NCI-H345 treated with DMSO at 0.1 percent for 48 hours (cell line): ENCODE results near the gene E2F1.
"Not testable (repeated sequence)": the region's sequence is repeated elsewhere in the genome, so short reads cannot be mapped to it uniquely, and the experiment has no call there.

Experiments
- DNase-seq: peaks from one replicate; lab custom pipeline; 2025; ENCODE audit not compliant: unreplicated experiment; lab: John Stamatoyannopoulos, UW

Gene E2F1

DNA sequence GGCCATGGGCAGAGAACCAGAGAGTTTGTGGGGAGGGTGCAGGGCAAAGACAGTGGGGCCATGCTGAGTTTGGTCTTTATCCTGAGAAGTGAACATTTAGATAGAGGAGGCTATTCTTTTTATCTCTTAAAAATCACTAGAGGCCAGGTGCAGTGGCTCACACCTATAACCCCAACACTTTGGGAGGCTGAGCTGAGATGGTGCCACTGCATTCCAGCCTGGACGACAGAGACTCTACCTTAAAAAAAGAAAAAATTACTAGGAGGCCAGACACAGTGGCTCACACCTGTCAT is 25.2 kb upstream of the E2F1 start:
- DNase-seq: no peak

GRCh38 chr20:33710681-33711445 is 24.7 kb upstream of the E2F1 start:
- DNase-seq: no peak

DNA sequence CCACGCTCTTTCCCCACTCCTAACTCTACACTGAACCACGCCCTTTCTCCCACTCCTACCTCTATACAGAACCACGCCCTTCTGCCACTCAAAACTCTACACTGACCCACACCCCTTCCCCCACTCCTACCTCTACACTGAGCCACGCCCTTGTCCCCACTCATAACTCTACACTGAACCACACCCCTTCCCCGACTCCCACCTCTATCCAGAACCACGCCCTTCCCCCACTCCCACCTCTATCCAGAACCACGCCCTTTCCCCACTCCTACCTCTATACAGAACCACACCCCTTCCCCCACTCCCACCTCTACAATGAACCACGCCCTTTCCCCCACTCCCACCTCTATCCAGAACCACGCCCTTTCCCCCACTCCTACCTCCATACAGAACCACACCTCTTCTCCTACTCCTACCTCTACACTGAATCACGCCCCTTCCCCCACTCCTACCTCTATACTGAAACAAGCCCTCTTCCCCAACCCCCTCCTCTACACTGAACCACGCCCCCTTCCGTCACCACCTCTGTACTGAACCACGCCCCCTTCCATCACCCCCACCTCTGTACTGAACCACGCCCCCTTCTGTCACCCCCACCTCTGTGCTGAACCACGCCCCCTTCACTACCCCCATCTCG is 23.8 kb upstream of the E2F1 start:
- no peak for DNase-seq

GRCh38 chr20:33709398-33709797 is 23.2 kb upstream of the E2F1 start:
- no peak for DNase-seq

- no peak for DNase-seq
Measured at GRCh38 chr20:33707668-33708067, 21.5 kb upstream of the E2F1 start.

- no peak for DNase-seq
Measured at GRCh38 chr20:33704197-33704924, 18.2 kb upstream of the E2F1 start.

GRCh38 chr20:33703498-33704137 is 17.4 kb upstream of the E2F1 start:
- DNase-seq: no peak

GRCh38 chr20:33702861-33703260 is 16.7 kb upstream of the E2F1 start:
- DNase-seq: no peak

DNA sequence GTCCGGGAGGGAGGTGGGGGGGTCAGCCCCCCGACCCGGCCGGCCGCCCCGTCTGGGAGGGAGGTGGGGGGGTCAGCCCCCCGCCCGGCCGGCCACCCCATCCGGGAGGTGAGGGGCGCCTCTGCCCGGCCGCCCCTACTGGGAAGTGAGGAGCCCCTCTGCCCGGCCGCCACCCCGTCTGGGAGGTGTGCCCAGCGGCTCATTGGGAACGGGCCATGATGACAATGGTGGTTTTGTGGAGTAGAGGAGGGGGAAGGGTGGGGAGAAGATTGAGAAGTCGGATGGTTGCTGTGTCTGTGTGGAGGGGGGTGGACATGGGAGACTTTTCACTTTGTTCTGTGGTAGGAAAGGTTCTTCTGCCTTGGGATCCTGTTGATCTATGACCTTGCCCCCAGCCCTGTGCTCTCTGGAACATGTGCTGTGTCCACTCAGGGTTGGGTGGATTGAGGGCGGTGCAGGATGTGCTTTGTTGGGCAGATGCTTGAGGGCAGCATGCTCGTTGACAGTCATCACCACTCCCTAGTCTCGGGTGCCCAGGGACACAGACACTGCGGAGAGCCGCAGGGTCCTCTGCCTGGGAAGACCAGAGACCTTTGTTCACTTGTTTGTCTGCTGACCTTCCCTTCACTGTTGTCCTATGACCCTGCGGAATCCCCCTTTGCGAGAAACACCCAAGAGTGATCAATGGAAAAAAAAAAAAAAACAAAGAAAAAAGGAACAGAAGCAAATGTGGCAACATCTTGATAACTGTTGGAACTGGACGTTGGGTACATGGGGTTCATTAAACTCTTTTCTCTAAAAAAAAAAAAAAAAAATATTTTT is 15.7 kb upstream of the E2F1 start:
- DNase-seq: no peak

- DNase-seq: not testable (repeated sequence)
Measured at GRCh38 chr20:33700696-33701441, 14.7 kb upstream of the E2F1 start.

GRCh38 chr20:33698966-33699365 is 12.8 kb upstream of the E2F1 start:
- DNase-seq: not testable (repeated sequence)

DNA sequence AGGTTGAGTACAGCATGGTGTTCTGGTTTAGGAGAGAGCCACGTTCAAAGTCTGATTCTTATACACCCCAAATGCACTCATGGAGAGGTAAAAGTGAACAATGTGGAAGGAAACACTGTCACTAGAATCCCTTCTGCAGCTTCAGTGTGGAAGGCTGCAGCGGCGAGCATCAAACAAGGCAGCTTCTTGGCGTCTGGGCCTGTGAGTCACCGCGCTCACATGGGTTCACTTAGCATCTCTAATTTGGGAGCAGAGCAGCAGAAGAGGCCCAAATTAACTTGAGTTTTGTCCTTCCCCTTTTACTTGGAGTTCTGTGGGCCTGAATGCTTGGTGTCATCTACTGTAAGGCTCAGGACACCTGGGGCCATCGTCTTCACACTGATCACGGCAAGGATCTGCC is 10.9 kb upstream of the E2F1 start:
- DNase-seq: no peak

- DNase-seq: no peak
Measured at GRCh38 chr20:33696448-33696847, 10.3 kb upstream of the E2F1 start.

GRCh38 chr20:33694639-33695012 is 8.4 kb upstream of the E2F1 start:
- DNase-seq: no peak

DNA sequence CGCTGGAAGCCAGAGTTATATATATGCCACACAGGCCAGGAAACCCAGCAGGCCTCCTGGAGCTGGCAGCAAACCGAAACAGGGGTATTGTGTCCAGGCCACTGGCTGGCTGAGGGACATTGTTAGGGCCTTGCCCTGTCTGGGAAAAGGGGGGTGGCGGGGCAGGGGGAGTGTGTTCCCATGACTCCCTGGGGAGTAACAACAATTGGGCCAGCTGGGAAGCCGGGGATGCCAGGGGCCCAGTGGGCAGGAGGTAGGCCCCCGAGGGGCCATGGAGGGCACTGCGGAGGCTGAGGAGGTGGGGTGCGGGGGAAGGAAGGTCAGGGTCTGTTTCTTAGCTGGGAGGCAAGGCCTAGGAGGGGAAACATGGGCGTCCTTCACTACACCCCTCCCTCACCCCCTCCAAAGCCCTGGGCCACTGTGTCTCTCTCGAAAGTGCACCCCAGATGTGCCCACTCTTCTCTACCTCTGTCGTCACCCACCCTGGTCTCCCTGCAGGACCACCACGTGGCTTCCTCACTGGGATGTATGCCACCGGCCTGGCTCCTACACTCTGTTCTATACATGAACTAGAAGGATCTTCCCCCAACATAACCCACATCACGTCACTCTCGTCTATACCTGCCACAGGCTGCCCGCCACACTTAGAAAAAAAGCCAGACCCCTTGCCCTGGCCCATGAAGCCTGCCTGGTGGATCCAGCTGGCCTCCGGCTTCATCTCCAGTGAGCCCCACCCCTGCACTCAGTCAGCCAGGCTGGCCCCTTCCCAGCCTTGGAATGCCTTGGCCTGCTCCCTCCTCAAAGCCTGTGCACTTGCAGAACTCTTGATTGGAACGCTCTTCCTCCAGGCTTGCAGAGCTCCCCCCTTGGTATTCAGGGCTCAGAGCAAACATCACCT is 7.8 kb upstream of the E2F1 start:
- DNase-seq: peak; percentile 71

DNA sequence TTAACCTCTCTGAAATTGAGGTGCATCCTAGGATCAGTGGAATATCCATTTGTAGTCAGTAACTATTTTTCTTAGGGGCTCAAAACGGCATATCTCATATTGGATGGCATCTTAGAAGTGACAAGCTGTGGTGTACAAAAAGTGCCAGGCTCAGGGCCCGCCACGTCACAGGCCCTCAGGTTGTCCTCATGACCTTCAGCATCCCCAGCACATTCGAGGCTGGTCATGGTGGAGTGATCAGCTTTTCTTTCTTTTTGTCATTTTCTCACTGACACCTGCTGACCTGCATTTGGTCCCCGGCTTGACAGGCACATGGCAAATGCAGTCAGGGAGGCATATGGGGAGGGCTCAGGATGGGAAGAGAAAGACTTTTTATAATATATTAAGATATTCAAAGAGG is 7.1 kb upstream of the E2F1 start:
- peak; percentile 34 for DNase-seq

- no peak for DNase-seq
Measured at GRCh38 chr20:33689973-33690372, 3.8 kb upstream of the E2F1 start.

DNA sequence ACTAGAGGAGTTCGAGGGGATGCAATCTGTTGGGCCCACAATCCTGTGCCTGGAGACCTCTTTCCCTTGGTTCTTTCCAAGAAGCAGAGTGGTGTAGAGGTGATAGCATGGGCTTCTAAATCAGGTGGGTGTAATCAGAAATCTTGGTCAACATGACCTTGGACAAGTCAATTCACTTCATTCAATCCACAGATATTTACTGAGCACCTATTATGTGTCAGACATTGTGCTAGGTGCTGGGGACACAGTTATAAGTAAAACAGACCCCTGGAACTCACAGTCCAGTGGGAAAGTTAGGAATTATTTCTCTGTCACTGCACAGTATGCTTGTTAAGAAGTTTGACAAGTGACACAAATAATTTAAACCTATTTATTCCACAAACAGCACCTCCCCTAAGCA is 3.3 kb upstream of the E2F1 start:
- DNase-seq: no peak

DNA sequence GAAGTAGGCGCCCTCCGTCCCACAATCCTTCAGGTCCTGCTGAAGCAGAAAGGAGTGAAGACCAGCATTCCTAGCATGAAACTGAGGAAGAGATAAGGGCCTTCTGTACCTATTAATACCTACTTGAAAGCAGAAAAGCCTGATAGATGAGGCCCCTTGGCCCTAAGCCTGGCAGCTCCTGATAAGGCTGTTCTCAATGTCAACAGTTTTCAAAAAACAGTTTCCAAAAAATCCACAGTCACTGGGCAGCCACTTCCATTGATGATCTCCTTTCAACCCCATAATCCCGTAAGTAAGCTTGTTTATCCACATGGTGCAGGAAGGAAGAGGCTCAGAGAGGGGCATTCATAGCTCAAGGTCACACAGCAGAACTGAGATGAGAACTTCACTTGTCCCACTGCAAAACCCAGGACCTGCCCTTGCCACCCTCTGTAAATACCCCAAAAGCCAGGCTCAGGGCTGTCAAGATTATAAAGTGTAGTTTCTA is 2.8 kb upstream of the E2F1 start:
- no peak for DNase-seq
